PC-9 (cell line): ENCODE measurements around the gene TMEM117. TPM values are rescaled to one million over a fixed set of nuclear protein-coding genes. Genes with fewer than 3 reads are reported as not detected.

Experiments
- BruUV-seq: library from RNA; stranded (reverse); fragments of 400-500 nt; replicated peaks from 2 replicates; lab custom pipeline; 2021; lab: Mats Ljungman, UMichigan
- CTCF ChIA-PET: fragments of 300-600 bp; sonication (Branson Sonifier 250); formaldehyde crosslinking; loops from one replicate; lab custom pipeline; 2022; ENCODE audit warnings: antibody characterized with exemption; lab: Charles Lee
- POLR2A ChIA-PET: fragments of 300-600 bp; sonication (Branson Sonifier 250); formaldehyde crosslinking; loops from one replicate; lab custom pipeline; 2022; ENCODE audit warnings: antibody characterized with exemption; ENCODE audit not compliant: unreplicated experiment; lab: Charles Lee
- DNase-seq, 2 experiments: peaks; one replicate each; pipeline versions ENCODE4 v3.0.0 to v3.0.0-alpha.2; 2015 to 2022; ENCODE audit warnings: mixed read lengths in 1 of 2
- H2AFZ ChIP-seq: fragments of 200-600 bp; sonication (generic); 2 replicates; pipeline ENCODE4 v1.8.1; 2017; ENCODE audit warnings: antibody characterized with exemption
- H3F3A ChIP-seq: fragments of 200-600 bp; sonication (generic); 2 replicates; pipeline ENCODE4 v1.8.1; 2017; ENCODE audit warnings: antibody characterized with exemption, mild to moderate bottlenecking, low read depth; ENCODE audit not compliant: insufficient read depth
- H3K27ac ChIP-seq: fragments of 200-600 bp; sonication (generic); 2 replicates; pipeline ENCODE4 v1.6.1; 2016; ENCODE audit warnings: mixed run types
- H3K27me3 ChIP-seq: fragments of 200-600 bp; sonication (generic); 2 replicates; pipeline ENCODE4 v1.6.1; 2016; ENCODE audit warnings: low read depth, mixed run types; ENCODE audit not compliant: insufficient read depth
- H3K36me3 ChIP-seq: fragments of 200-600 bp; sonication (generic); 2 replicates; pipeline ENCODE4 v1.6.1; 2016; ENCODE audit warnings: low read depth, mixed run types
- H3K4me1 ChIP-seq: fragments of 200-600 bp; sonication (generic); replicated peaks from 2 replicates; pipeline ENCODE4 v1.6.1; 2016; ENCODE audit warnings: mixed run types; ENCODE audit not compliant: insufficient read depth
- H3K4me2 ChIP-seq: fragments of 200-600 bp; sonication (generic); 2 replicates; pipeline ENCODE4 v1.6.1; 2017; ENCODE audit warnings: mixed run types
- H3K4me3 ChIP-seq: fragments of 200-600 bp; sonication (generic); 2 replicates; pipeline ENCODE4 v1.6.1; 2016; ENCODE audit warnings: mixed run types
- H3K79me2 ChIP-seq: fragments of 200-600 bp; sonication (generic); 2 replicates; pipeline ENCODE4 v1.6.1; 2017; ENCODE audit warnings: low read depth, mixed run types
- H3K9me2 ChIP-seq: fragments of 200-600 bp; sonication (generic); 2 replicates; pipeline ENCODE4 v1.8.1; 2017; ENCODE audit warnings: mild to moderate bottlenecking; ENCODE audit not compliant: insufficient read depth
- H3K9me3 ChIP-seq: fragments of 200-600 bp; sonication (generic); 2 replicates; pipeline ENCODE4 v1.8.1; 2016; ENCODE audit warnings: low read depth; ENCODE audit not compliant: insufficient read depth
- H4K20me1 ChIP-seq: fragments of 200-600 bp; sonication (generic); 2 replicates; pipeline ENCODE4 v1.8.1; 2017; ENCODE audit not compliant: insufficient read depth
- EZH2 ChIP-seq: fragments of 200-600 bp; sonication (generic); IDR thresholded peaks from 2 replicates; pipeline ENCODE4 v1.8.0; 2017; ENCODE audit warnings: antibody characterized with exemption, low read depth
- intact Hi-C: fragments of 100-400 bp; cut with micrococcal nuclease; formaldehyde crosslinking; loops from one replicate; pipeline ENCODE4 v1.10.0; 2022; ENCODE audit not compliant: unreplicated experiment
- total RNA-seq: library from RNA; stranded (reverse); gene quantifications from 2 replicates; pipeline ENCODE4 v1.2.3, GENCODE V29; 2021
- TF ChIP-seq, protein P1 (sequence below): fragments of 200-600 bp; sonication (generic); conservative IDR thresholded peaks from 2 replicates; pipeline ENCODE4 v1.6.1; 2017; ENCODE audit warnings: mixed run types, antibody characterized with exemption, mild to moderate bottlenecking, moderate library complexity

The TMEM117 gene
- total RNA-seq, 1 experiment from 2014 or later, result 2.0 TPM

DNA sequence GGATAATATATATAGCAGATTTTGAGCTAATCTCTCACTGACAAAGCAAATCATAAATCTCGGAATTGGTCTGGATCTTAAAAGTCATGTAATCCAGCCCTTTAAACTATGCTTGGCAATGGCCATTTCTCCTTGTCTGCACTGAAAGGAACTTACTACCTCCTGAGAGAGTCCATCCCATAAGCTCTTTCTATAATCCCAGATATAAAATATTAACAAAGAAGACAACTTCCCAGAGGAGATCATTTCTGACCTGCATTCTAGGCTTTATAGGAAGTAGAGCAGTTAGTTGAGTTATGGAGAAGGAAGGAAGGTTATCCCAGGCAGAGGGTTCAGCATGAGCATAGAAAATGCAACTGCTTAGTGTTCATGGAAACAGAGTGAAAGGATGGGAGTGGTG, 99.7 kb downstream of the TMEM117 start:
- DNase-seq, result no peak
- Histone ChIP-seq H3K36me3 (no peaks in the 10 kb centered on the region), H3K4me3 (no peak overlapping the region), H3F3A (no peaks in the 10 kb centered on the region), H3K27ac (no peak overlapping the region), H3K79me2 (no peaks in the 10 kb centered on the region), H2AFZ (no peak overlapping the region), H3K27me3 (no peaks in the 10 kb centered on the region), H3K9me3 (no peaks in the 10 kb centered on the region), H3K4me1 (no peaks in the 10 kb centered on the region), H4K20me1 (no peaks in the 10 kb centered on the region), H3K4me2 (no peak overlapping the region), H3K9me2 (no peaks in the 10 kb centered on the region; the same call in 1 of the 2 replicates)
- POLR2A ChIA-PET, result no interaction called here
- intact Hi-C loops, result no loop called here
- CTCF ChIA-PET, result no interaction called here
- BruUV-seq, result no TSS peak
- TF ChIP-seq EZH2, result no peak
- TF ChIP-seq, protein P1, sequence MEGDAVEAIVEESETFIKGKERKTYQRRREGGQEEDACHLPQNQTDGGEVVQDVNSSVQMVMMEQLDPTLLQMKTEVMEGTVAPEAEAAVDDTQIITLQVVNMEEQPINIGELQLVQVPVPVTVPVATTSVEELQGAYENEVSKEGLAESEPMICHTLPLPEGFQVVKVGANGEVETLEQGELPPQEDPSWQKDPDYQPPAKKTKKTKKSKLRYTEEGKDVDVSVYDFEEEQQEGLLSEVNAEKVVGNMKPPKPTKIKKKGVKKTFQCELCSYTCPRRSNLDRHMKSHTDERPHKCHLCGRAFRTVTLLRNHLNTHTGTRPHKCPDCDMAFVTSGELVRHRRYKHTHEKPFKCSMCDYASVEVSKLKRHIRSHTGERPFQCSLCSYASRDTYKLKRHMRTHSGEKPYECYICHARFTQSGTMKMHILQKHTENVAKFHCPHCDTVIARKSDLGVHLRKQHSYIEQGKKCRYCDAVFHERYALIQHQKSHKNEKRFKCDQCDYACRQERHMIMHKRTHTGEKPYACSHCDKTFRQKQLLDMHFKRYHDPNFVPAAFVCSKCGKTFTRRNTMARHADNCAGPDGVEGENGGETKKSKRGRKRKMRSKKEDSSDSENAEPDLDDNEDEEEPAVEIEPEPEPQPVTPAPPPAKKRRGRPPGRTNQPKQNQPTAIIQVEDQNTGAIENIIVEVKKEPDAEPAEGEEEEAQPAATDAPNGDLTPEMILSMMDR, result no peak

DNA sequence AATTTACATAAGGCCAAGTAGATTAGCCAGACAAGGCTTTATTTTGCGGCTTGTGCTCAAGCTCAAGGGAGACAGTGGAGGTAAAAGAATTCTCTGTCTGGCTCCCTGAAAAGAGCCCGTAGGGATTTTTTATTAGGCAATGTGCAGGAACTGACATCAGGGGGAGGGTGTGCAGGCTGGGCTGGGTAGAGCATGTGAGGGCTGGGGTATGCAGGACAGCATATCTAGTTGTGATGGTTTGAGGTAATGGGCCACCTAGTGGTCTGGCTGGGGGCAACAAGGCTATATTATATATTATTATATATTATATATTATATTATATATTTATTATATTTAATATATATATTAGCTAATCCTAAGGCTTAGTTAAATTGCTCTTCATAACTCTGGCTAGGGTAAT, 102.1 kb downstream of the TMEM117 start:
- intact Hi-C loops, result no loop called here
- no peak for DNase-seq

DNA sequence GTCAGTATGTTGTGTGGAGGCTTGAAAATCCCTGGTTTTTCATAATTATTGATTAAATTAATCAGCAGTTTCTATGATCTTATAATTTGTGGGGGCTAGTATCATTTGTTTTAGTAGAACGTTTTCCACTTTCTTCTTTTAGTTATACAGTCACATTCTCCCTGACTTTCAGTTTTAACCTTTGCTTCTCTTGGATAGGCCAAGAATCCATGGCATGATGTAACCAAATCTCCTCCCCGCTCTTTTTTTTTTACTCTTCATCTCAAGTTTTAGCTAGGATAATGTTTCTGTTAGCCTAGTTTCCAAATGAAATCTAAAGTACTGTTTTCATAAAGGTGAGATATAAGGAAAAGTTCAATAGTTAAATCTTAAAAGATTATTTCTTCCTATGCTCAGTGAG, 106.5 kb downstream of the TMEM117 start:
- no peak for DNase-seq
- ChIA-PET CTCF (no interaction called here), POLR2A (no interaction called here)
- H4K20me1 ChIP-seq, result no peaks in the 10 kb centered on the region
- H3K9me2 ChIP-seq, result no peaks in the 10 kb centered on the region; the same call in 1 of the 2 replicates
- no peaks in the 10 kb centered on the region for H3F3A ChIP-seq
- no peaks in the 10 kb centered on the region for H3K4me1 ChIP-seq
- H3K9me3 ChIP-seq, result no peaks in the 10 kb centered on the region
- intact Hi-C loops, result no loop called here
- H3K4me3 ChIP-seq, result no peak overlapping the region
- no TSS peak for BruUV-seq
- TF ChIP-seq, protein P1, result no peak
- no peak for TF ChIP-seq EZH2
- no peak overlapping the region for H2AFZ ChIP-seq
- no peaks in the 10 kb centered on the region for H3K36me3 ChIP-seq
- no peaks in the 10 kb centered on the region for H3K79me2 ChIP-seq
- H3K27ac ChIP-seq, result no peak overlapping the region
- H3K27me3 ChIP-seq, result no peaks in the 10 kb centered on the region
- H3K4me2 ChIP-seq, result no peak overlapping the region

More for the DNA sequence above, 102.1 kb downstream of the TMEM117 start:
- Histone ChIP-seq H3K4me3 (no peak overlapping the region), H3F3A (no peaks in the 10 kb centered on the region), H3K27ac (no peak overlapping the region), H4K20me1 (no peaks in the 10 kb centered on the region), H3K79me2 (no peaks in the 10 kb centered on the region), H3K9me3 (no peaks in the 10 kb centered on the region), H3K4me2 (no peak overlapping the region), H3K36me3 (no peaks in the 10 kb centered on the region), H3K4me1 (no peaks in the 10 kb centered on the region), H2AFZ (no peak overlapping the region), H3K27me3 (no peaks in the 10 kb centered on the region), H3K9me2 (no peaks in the 10 kb centered on the region; the same call in 1 of the 2 replicates)
- ChIA-PET CTCF (no interaction called here), POLR2A (no interaction called here)
- no peak for TF ChIP-seq EZH2
- TF ChIP-seq, protein P1, result peak; percentile 58
- BruUV-seq, result no TSS peak
